Globus pallidus (tissue), 1 donor: ENCODE results near the gene RABL2A.
"Not testable (repeated sequence)": the region's sequence is repeated elsewhere in the genome, so short reads cannot be mapped to it uniquely, and the experiment has no call there.

ENCODE experiments used
- DNase-seq: peaks from one replicate; pipeline ENCODE4 v3.0.0-alpha.2; 2015; ENCODE audit warnings: low spot score

The RABL2A gene

DNA sequence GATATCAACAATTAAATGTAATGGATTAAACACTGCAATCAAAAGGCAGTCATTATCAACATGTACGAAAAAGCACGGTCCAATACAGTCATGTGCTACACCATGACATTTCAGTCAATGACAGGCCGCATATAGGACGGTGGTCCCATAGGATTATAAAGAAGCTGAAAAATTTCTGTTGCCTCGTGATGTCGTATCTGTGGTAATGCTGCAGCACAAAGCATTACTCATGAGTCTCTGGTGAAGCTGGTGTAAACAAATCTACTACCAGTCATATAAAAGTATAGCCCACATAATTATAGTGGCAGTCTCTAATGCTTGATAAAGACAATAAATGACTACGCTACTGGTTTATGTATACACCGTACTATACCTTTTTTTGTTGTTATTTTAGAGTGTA, 58.4 kb downstream of the RABL2A start:
- no peak for DNase-seq

DNA sequence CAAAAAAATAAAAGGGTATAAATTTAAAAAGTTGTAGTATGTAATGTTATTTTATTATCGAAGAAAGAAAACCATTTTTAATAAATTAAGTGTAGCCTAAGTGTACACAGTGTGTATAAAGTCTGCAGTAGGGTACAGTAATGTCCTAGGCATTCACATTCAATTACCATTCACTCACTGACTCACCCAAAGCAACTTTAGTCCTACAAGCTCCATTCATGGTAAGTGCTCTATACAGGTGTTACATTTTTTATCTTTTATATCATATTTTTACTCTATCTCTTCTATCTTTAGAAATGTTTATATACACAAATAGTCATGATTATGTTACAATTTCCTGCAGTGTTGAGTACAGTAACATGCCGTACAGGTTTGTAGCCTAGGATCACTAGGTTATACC, 59.5 kb downstream of the RABL2A start:
- DNase-seq, result no peak

GRCh38 chr2:113690871-113691270, 63.8 kb downstream of the RABL2A start:
- DNase-seq, result not testable (repeated sequence)
